Neural cell (in vitro differentiated cells): ENCODE data around the gene TOPBP1. TPM values are rescaled to one million over a fixed set of nuclear protein-coding genes. Genes with fewer than 3 reads are reported as not detected.
"Not testable (repeated sequence)": the region's sequence is repeated elsewhere in the genome, so short reads cannot be mapped to it uniquely, and the experiment has no call there.

ENCODE experiments used
- H2AFZ ChIP-seq: fragments of 200-600, 300-800 bp; sonication (generic), shearing (Covaris generic); 2 replicates; pipeline ENCODE4 v1.6.0; 2014; ENCODE audit warnings: low read depth, mild to moderate bottlenecking, antibody characterized with exemption, low read length, moderate library complexity
- H3F3A ChIP-seq: fragments of 200-600 bp; shearing (Covaris generic); 2 replicates; pipeline ENCODE4 v1.6.1; 2016; ENCODE audit warnings: mild to moderate bottlenecking, moderate library complexity, mixed read lengths, antibody characterized with exemption, low read length; ENCODE audit not compliant: insufficient read depth, poor library complexity, severe bottlenecking
- H3K27ac ChIP-seq: fragments of 200-600, 300-800 bp; sonication (generic), shearing (Covaris generic); 2 replicates; pipeline ENCODE4 v1.5.1; 2014; ENCODE audit warnings: mild to moderate bottlenecking, low read length, moderate library complexity
- H3K27me3 ChIP-seq: fragments of 300-800, 200-600 bp; sonication (generic), shearing (Covaris generic); 2 replicates; pipeline ENCODE4 v1.6.0; 2014; ENCODE audit warnings: mild to moderate bottlenecking, low read depth, low read length, moderate library complexity; ENCODE audit not compliant: insufficient read depth
- H3K36me3 ChIP-seq: fragments of 300-800, 200-600 bp; sonication (generic), shearing (Covaris generic); 2 replicates; pipeline ENCODE4 v1.5.1; 2014; ENCODE audit warnings: mild to moderate bottlenecking, antibody characterized with exemption, low read length, moderate library complexity; ENCODE audit not compliant: insufficient read depth
- H3K4me2 ChIP-seq: fragments of 300-800, 200-600 bp; sonication (generic), shearing (Covaris generic); 2 replicates; pipeline ENCODE4 v1.6.0; 2014; ENCODE audit warnings: mild to moderate bottlenecking, low read length
- H3K4me3 ChIP-seq: fragments of 300-800, 200-600 bp; sonication (generic), shearing (Covaris generic); 2 replicates; pipeline ENCODE4 v1.5.1; 2014; ENCODE audit warnings: mild to moderate bottlenecking, low read length, moderate library complexity
- H3K79me2 ChIP-seq: fragments of 200-600 bp; shearing (Covaris generic); replicated peaks from 2 replicates; pipeline ENCODE4 v1.6.0; 2014; ENCODE audit warnings: mild to moderate bottlenecking, low read length, moderate library complexity; ENCODE audit not compliant: insufficient read depth
- H3K9ac ChIP-seq: fragments of 300-800, 200-600 bp; sonication (generic), shearing (Covaris generic); 2 replicates; pipeline ENCODE4 v1.6.1; 2016; ENCODE audit warnings: mild to moderate bottlenecking, low read length, mixed read lengths
- H3K9me2 ChIP-seq: fragments of 200-600 bp; shearing (Covaris generic); 2 replicates; pipeline ENCODE4 v1.6.1; 2016; ENCODE audit warnings: mild to moderate bottlenecking, low read length, mixed read lengths; ENCODE audit not compliant: insufficient read depth
- H3K9me3 ChIP-seq: fragments of 200-600, 300-800 bp; sonication (generic), shearing (Covaris generic); 2 replicates; pipeline ENCODE4 v1.6.1; 2016; ENCODE audit warnings: mild to moderate bottlenecking, mixed run types, low read length, moderate library complexity, mixed read lengths
- H4K20me1 ChIP-seq: fragments of 200-600 bp; shearing (Covaris generic); 2 replicates; pipeline ENCODE4 v1.6.1; 2016; ENCODE audit warnings: mild to moderate bottlenecking, mixed run types; ENCODE audit not compliant: insufficient read depth
- CTCF ChIP-seq: fragments of 450-650 bp; IDR thresholded peaks from 2 replicates; pipeline ENCODE4 v1.5.1; 2014; ENCODE audit warnings: antibody characterized with exemption, mild to moderate bottlenecking, moderate library complexity; ENCODE audit not compliant: poor library complexity, severe bottlenecking
- EP300 ChIP-seq: fragments of 450-650 bp; conservative IDR thresholded peaks from 2 replicates; pipeline ENCODE4 v1.6.1; 2014; ENCODE audit warnings: antibody characterized with exemption, mild to moderate bottlenecking, moderate library complexity; ENCODE audit not compliant: poor library complexity, severe bottlenecking
- EZH2 ChIP-seq: fragments of 200-600, 300-800 bp; shearing (Covaris generic), sonication (generic); IDR thresholded peaks from 2 replicates; pipeline ENCODE4 v1.6.1; 2014; ENCODE audit warnings: antibody characterized with exemption, low read length, borderline replicate concordance, mild to moderate bottlenecking; ENCODE audit not compliant: insufficient read depth, poor library complexity, severe bottlenecking
- MXI1 ChIP-seq: fragments of 450-650 bp; conservative IDR thresholded peaks from 2 replicates; pipeline ENCODE4 v1.6.1; 2014; ENCODE audit warnings: antibody characterized with exemption, mild to moderate bottlenecking; ENCODE audit not compliant: poor library complexity, severe bottlenecking
- POLR2AphosphoS5 ChIP-seq: IDR thresholded peaks from 2 replicates; pipeline ENCODE4 v1.6.1; 2012
- RAD21 ChIP-seq: fragments of 450-650 bp; conservative IDR thresholded peaks from 2 replicates; pipeline ENCODE4 v1.6.1; 2014; ENCODE audit warnings: antibody characterized with exemption, mild to moderate bottlenecking, moderate library complexity
- REST ChIP-seq: IDR thresholded peaks from 2 replicates; pipeline ENCODE4 v1.6.1; 2012; ENCODE audit warnings: borderline replicate concordance
- SMC3 ChIP-seq: fragments of 450-650 bp; conservative IDR thresholded peaks from 2 replicates; pipeline ENCODE4 v1.6.1; 2014; ENCODE audit warnings: antibody characterized with exemption, mild to moderate bottlenecking, moderate library complexity; ENCODE audit not compliant: poor library complexity
- TAF1 ChIP-seq: IDR thresholded peaks from 2 replicates; pipeline ENCODE4 v1.6.1; 2012; ENCODE audit warnings: low read depth
- polyA plus RNA-seq: library from polyadenylated mRNA; depleted of rRNA; stranded (reverse); fragments of >200 nt; gene quantifications from 2 replicates; pipeline ENCODE4 v1.2.3, GENCODE V29; 2014

TOPBP1 gene
- polyA plus RNA-seq, 1 donor from 2014 or later, result 46.6 TPM

GRCh38 chr3:133691273-133692107 is 29.7 kb upstream of the TOPBP1 start:
- TF ChIP-seq POLR2AphosphoS5, result no peak
- TF ChIP-seq REST, result no peak
- TF ChIP-seq MXI1, result no peak
- no peak for TF ChIP-seq SMC3
- no peak for TF ChIP-seq CTCF
- no peak for TF ChIP-seq TAF1
- no peak for TF ChIP-seq EP300
- TF ChIP-seq RAD21, result no peak
- TF ChIP-seq EZH2, result no peak
- Histone ChIP-seq H3K9ac (no peak overlapping the region), H3K9me2 (no peaks in the 10 kb centered on the region), H3K4me3 (no peak overlapping the region), H3K9me3 (no peaks in the 10 kb centered on the region), H3K79me2 (no peaks in the 10 kb centered on the region), H3K27me3 (no peaks in the 10 kb centered on the region), H3F3A (no peaks in the 10 kb centered on the region), H2AFZ (no peak overlapping the region), H3K4me2 (no peak overlapping the region), H3K27ac (no peak overlapping the region), H4K20me1 (no peaks in the 10 kb centered on the region), H3K36me3 (no peaks in the 10 kb centered on the region)

GRCh38 chr3:133677993-133678392 is 16.3 kb upstream of the TOPBP1 start:
- not testable (repeated sequence) for H3K9me2 ChIP-seq, H3K79me2 ChIP-seq, H2AFZ ChIP-seq, H3K4me3 ChIP-seq, H3K36me3 ChIP-seq, H3K9me3 ChIP-seq, H4K20me1 ChIP-seq, H3F3A ChIP-seq, H3K9ac ChIP-seq, H3K27ac ChIP-seq, H3K4me2 ChIP-seq
- peaks cover 24% of the 10 kb centered on the region for H3K27me3 ChIP-seq
